MV-4-11 (cell line): ENCODE results near the gene SUGCT.
A peak's percentile ranks its signal among the peaks of the same experiment; 100 is the strongest.

ENCODE experiments used
- DNase-seq: peaks from one replicate; lab custom pipeline; 2025; lab: John Stamatoyannopoulos, UW

SUGCT gene

DNA sequence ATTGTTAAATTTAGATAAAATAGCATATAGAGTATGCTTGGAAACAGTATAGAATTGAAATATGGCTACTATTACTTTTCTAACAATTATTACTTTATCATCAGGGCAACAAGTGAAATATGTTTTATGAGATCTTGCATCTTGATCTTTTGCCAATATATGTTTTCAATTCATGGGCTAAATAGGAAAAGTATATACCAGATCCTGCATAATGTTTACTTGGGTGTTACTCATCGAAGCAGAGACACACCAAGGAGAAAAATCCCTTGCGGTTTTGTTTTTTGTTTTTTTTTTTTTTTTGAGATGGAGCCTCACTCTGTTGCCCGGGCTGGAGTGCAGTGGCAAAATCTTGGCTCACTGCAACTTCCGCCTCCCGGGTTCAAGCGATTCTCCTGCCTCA, 541.4 kb downstream of the SUGCT start:
- no peak for DNase-seq

- DNase-seq: peak; percentile 10
Observed at GRCh38 chr7:40680657-40681056, 545.9 kb downstream of the SUGCT start.

DNA sequence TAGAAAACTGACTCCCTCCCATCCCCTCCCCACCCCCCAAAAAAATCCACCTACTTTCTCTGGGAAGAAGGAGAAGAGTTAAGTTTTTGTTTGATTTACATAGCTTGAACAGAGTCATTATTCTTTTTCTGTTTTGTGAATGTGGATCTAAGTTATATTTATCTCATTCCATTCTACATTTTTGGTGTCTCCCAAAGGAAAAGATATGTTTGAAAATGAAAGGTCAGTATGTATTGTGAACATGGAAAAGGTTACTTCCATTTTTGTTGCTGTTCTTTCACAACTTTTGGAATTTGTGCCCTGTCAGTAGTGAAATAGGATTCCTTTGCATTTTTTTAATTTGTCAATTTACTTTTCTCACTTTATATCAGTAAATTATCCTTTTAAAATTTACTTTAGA, 547.9 kb downstream of the SUGCT start:
- DNase-seq: no peak

DNA sequence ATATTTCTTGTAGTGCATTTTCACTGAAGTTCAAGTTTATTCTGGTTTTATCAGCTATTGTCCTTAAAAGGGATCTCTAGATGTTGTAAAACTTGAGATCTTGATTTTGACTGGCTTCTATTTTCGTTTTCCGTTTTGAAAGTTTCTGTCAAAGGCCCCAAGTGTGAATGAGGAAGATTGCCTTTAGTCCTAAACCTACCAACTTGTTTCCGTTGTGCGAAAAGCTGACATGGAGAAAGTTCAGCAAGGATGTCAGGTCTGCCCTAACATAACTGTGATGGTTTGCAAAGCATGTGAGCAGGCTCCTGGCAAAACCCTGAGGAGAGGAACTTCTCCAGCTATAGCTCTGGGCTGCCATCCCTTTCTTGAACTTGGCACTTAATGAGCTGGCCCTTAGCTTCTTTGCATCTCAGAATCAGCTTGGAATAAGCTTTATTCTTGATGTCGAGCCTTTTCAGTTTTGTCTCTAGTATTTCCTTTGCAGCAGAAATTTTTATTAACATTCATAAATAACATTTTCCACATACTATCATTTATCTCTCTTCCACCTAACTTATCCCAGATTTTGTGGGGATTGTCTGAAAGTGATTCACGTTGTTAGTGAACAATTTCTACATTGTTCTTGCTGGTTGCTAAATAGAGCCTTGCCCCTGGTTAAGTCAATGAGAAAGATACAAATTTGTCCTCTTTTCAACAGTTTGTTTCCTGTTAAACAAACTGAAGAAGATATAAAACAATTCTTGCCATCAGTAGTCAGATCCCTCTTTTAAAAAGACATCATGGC, 559.4 kb downstream of the SUGCT start:
- DNase-seq: peak; percentile 55

- DNase-seq: no peak
Observed at GRCh38 chr7:40694991-40695390, 560.2 kb downstream of the SUGCT start.

GRCh38 chr7:40697653-40698052, 562.8 kb downstream of the SUGCT start:
- DNase-seq: peak; percentile 34

DNA sequence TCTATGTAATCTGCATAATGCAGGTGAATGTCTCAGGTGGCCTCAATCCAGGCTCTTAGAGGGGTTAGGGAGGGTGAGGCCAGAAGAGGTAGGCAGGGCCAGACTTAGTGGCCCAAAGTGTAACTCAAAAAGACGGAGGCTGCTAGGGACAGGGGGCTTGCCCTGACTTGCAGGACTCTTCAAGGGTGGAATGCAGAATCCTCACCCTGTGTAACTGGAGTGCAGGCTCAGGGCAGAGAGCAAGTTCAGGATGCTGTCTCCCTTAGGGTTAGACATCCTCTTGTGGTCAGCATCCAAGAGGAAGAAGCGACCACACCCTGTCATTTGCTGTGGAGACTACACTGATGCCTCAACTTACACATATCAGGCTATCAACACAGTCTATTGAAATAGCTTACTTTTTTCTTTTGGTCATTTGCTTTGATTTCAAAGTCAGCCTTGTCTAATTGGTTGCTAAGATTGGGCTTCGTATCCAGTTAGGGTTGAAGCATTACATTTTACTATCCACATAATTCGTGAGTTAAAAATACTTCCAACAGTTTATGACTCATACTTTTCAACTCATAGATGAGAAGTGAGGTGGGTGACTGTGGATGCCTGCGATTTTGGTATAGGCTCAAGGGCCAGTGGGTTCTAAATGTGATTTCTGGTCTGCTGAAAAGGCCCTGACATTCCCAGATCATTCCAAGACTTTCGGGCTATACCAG, 563.6 kb downstream of the SUGCT start:
- DNase-seq: no peak

DNA sequence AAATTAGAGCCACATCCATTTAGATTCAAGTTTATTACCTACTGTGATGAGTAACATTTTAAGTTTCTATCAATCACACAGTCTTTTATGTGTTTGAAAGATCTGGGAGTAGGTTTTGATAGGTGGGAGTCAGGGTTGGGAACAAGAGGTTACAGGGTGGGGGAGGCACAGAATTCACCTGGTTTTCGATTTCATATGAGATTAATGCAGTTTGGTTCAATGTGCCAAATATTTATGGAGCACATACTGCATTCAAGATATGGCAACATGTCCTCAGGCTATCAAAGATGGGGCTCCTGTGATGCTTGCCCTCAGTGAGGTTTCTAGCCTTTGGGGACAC, 564.1 kb downstream of the SUGCT start:
- DNase-seq: no peak

- no peak for DNase-seq
Observed at GRCh38 chr7:40700653-40701421, 566.0 kb downstream of the SUGCT start.

DNA sequence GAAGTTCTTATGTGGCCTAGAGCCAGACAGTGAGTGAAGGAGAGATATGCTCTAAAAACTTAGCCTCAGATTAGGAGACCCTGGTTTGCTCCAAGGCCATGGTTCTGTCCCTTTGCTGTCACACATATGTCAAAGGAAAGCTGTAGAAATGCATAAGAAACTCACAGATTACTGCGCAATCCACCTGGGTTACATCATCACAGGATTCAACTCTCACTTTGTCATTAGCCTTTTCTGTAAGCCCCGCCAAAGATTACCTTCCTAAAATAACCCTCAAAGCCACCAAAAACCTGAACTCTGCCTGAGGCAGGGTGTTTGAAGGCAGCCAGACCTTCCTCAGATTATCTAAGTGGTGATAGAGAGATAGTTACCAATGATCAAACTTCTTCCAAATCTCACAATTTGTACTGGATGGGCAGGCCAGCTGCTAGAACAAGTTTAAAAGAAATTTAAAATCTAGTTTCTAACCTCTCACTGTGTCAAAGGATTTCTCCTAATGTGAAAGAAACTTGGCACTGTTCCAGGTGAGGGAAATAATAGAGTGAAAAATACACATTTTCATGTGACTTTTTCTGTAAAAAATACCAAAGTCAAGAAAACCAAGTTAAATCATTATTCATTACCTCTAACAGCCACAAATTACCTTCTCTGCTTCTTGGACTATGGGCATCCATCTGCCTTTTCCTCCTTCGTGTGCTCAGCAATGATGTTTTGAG, 567.2 kb downstream of the SUGCT start:
- peak; percentile 18 for DNase-seq

DNA sequence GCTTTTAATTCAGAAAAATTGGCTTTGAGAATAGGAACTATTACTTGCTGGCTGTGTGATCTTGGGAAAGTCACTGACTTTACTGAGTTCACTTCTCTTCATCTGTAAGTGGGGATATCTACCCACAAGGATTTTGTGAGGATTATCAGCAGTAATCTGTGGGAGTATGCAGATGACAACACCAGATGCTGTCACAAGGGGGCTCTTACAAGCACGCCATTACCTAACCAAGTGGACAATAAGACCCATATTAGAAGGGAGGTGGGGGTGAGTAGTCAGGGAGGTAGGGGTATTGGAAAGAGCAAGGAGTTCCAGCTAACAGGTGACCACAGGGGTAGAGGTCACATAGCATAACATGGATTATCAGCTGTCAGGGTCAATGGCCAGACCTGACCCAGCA, 569.4 kb downstream of the SUGCT start:
- DNase-seq: no peak

- no peak for DNase-seq
Observed at GRCh38 chr7:40706829-40707228, 572.0 kb downstream of the SUGCT start.

GRCh38 chr7:40709062-40709964, 574.5 kb downstream of the SUGCT start:
- DNase-seq: peak; percentile 21

- no peak for DNase-seq
Observed at GRCh38 chr7:40711706-40712105, 576.9 kb downstream of the SUGCT start.

GRCh38 chr7:40714363-40715052, 579.7 kb downstream of the SUGCT start:
- DNase-seq: no peak

DNA sequence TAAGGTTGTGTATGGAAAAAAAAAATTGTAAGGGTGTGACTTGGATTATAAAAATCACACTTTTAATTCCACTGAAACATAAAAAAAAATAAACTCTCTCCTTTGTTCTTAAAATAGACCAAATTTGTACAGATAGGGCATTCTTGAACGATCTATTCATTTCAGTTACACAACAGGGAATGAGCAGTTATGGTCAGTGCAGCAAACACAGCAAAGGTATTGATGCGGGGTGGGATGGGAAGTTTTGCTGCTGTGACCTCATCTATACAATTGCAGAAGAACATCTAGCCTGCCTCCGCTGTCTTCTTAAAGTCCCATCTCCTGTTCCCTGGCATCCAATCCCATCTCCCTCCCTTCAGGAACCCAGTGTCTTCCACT, 580.2 kb downstream of the SUGCT start:
- DNase-seq: no peak

- no peak for DNase-seq
Observed at GRCh38 chr7:40716052-40716451, 581.2 kb downstream of the SUGCT start.

DNA sequence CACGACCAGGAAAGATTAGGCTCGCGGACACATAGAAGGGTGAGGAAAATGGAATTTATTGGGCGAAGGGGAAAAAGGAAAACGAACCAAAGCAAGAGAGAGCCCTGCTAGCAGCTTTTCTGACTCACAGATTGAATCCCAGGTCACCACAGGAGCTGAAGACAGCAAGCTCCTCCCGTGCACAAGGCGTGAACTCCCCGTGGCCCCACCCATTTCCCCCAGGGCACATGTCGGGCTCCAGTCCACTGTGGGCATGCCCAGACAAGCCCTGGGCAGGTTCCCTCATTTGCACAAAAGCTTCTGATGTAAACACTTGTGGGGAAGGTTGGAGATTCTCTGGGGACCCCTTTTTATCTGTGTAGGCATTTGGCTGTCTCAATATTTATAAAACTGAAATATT, 582.4 kb downstream of the SUGCT start:
- DNase-seq: peak; percentile 88

GRCh38 chr7:40720416-40720815, 585.6 kb downstream of the SUGCT start:
- DNase-seq: no peak

GRCh38 chr7:40721342-40721949, 586.6 kb downstream of the SUGCT start:
- DNase-seq: no peak
